MG63 (cell line): Measurements from ENCODE around the gene ARHGAP8. TPM values are rescaled to one million over a fixed set of nuclear protein-coding genes. Genes with fewer than 3 reads are reported as not detected.
"Not testable (repeated sequence)": the region's sequence is repeated elsewhere in the genome, so short reads cannot be mapped to it uniquely, and the experiment has no call there.

ENCODE experiments used
- DNase-seq: peaks from one replicate; pipeline ENCODE4 v3.0.0-alpha.2; 2020
- H3K27me3 ChIP-seq: fragments of 250-450 bp; sonication (Bioruptor Pico); 2 replicates; pipeline ENCODE4 v1.5.1; 2020; ENCODE audit warnings: mild to moderate bottlenecking, moderate library complexity
- H3K36me3 ChIP-seq: fragments of 250-450 bp; sonication (Bioruptor Pico); 2 replicates; pipeline ENCODE4 v1.5.1; 2020; ENCODE audit warnings: mild to moderate bottlenecking, moderate library complexity
- H3K4me3 ChIP-seq: fragments of 250-450 bp; sonication (Bioruptor Pico); 2 replicates; pipeline ENCODE4 v1.5.1; 2020; ENCODE audit warnings: mild to moderate bottlenecking, moderate library complexity
- H3K9me3 ChIP-seq: fragments of 250-450 bp; sonication (Bioruptor Pico); 2 replicates; pipeline ENCODE4 v1.5.1; 2020; ENCODE audit warnings: mild to moderate bottlenecking, moderate library complexity
- total RNA-seq: library from RNA; depleted of rRNA; stranded (reverse); fragments of >200 nt; shearing (Covaris generic); gene quantifications from 2 replicates; pipeline ENCODE4 v1.2.3, GENCODE V29; 2014; ENCODE audit warnings: low replicate concordance

Gene ARHGAP8
- total RNA-seq, 1 experiment from 2014 or later: not detected

GRCh38 chr22:44845191-44845590 is 92.8 kb downstream of the ARHGAP8 start:
- no peak for DNase-seq
- Histone ChIP-seq H3K36me3 (no peaks in the 10 kb centered on the region), H3K9me3 (peaks cover 7% of the 10 kb centered on the region), H3K27me3 (no peaks in the 10 kb centered on the region), H3K4me3 (no peak overlapping the region)

GRCh38 chr22:44845796-44846720 is 93.7 kb downstream of the ARHGAP8 start:
- Histone ChIP-seq H3K36me3 (no peaks in the 10 kb centered on the region), H3K9me3 (peaks cover 7% of the 10 kb centered on the region), H3K4me3 (no peak overlapping the region), H3K27me3 (no peaks in the 10 kb centered on the region)
- no peak for DNase-seq

GRCh38 chr22:44846726-44847275 is 94.4 kb downstream of the ARHGAP8 start:
- Histone ChIP-seq H3K4me3 (no peak overlapping the region), H3K27me3 (no peaks in the 10 kb centered on the region), H3K9me3 (peaks cover 7% of the 10 kb centered on the region), H3K36me3 (no peaks in the 10 kb centered on the region)
- DNase-seq: no peak

- no peak for DNase-seq
- Histone ChIP-seq H3K4me3 (no peak overlapping the region), H3K36me3 (no peaks in the 10 kb centered on the region), H3K9me3 (peaks cover 7% of the 10 kb centered on the region), H3K27me3 (no peaks in the 10 kb centered on the region)
Measured at GRCh38 chr22:44847380-44847779, 95.0 kb downstream of the ARHGAP8 start.

- no peaks in the 10 kb centered on the region for H3K36me3 ChIP-seq
- no peaks in the 10 kb centered on the region for H3K27me3 ChIP-seq
- peaks cover 7% of the 10 kb centered on the region for H3K9me3 ChIP-seq
- DNase-seq: no peak
- H3K4me3 ChIP-seq: no peak overlapping the region
Measured at GRCh38 chr22:44847892-44848291, 95.5 kb downstream of the ARHGAP8 start.

- Histone ChIP-seq H3K36me3 (no peaks in the 10 kb centered on the region), H3K27me3 (no peaks in the 10 kb centered on the region), H3K9me3 (peaks cover 7% of the 10 kb centered on the region), H3K4me3 (no peak overlapping the region)
- no peak for DNase-seq
Measured at GRCh38 chr22:44848296-44848741, 95.9 kb downstream of the ARHGAP8 start.

- no peak for DNase-seq
Measured at GRCh38 chr22:44848791-44849420, 96.5 kb downstream of the ARHGAP8 start.

GRCh38 chr22:44850946-44851345 is 98.6 kb downstream of the ARHGAP8 start:
- no peak for DNase-seq
- Histone ChIP-seq H3K36me3 (no peaks in the 10 kb centered on the region), H3K27me3 (no peaks in the 10 kb centered on the region), H3K4me3 (no peak overlapping the region), H3K9me3 (no peaks in the 10 kb centered on the region)

More at GRCh38 chr22:44848791-44849420, 96.5 kb downstream of the ARHGAP8 start:
- no peaks in the 10 kb centered on the region for H3K36me3 ChIP-seq
- peaks cover 7% of the 10 kb centered on the region for H3K9me3 ChIP-seq
- H3K27me3 ChIP-seq: no peaks in the 10 kb centered on the region
- H3K4me3 ChIP-seq: no peak overlapping the region

- not testable (repeated sequence) for H3K27me3 ChIP-seq, DNase-seq, H3K9me3 ChIP-seq, H3K4me3 ChIP-seq, H3K36me3 ChIP-seq
Measured at GRCh38 chr22:44854641-44855040, 102.3 kb downstream of the ARHGAP8 start.

GRCh38 chr22:44855855-44856254 is 103.5 kb downstream of the ARHGAP8 start:
- no peaks in the 10 kb centered on the region for H3K9me3 ChIP-seq
- DNase-seq: no peak
- H3K27me3 ChIP-seq: no peaks in the 10 kb centered on the region
- H3K36me3 ChIP-seq: no peaks in the 10 kb centered on the region
- H3K4me3 ChIP-seq: no peak overlapping the region

- H3K36me3 ChIP-seq, H3K4me3 ChIP-seq, H3K9me3 ChIP-seq, H3K27me3 ChIP-seq, DNase-seq: not testable (repeated sequence)
Measured at GRCh38 chr22:44858819-44859218, 106.4 kb downstream of the ARHGAP8 start.

- H3K27me3 ChIP-seq: no peaks in the 10 kb centered on the region
- no peak for DNase-seq
- H3K36me3 ChIP-seq: no peaks in the 10 kb centered on the region
- no peaks in the 10 kb centered on the region for H3K9me3 ChIP-seq
- H3K4me3 ChIP-seq: no peak overlapping the region
Measured at GRCh38 chr22:44859641-44860040, 107.3 kb downstream of the ARHGAP8 start.

- no peak for DNase-seq
Measured at GRCh38 chr22:44860311-44860710, 107.9 kb downstream of the ARHGAP8 start.

GRCh38 chr22:44861245-44861644 is 108.9 kb downstream of the ARHGAP8 start:
- no peak for DNase-seq

More at GRCh38 chr22:44860311-44860710, 107.9 kb downstream of the ARHGAP8 start:
- Histone ChIP-seq H3K4me3 (no peak overlapping the region), H3K27me3 (no peaks in the 10 kb centered on the region), H3K36me3 (no peaks in the 10 kb centered on the region), H3K9me3 (no peaks in the 10 kb centered on the region)

GRCh38 chr22:44862281-44862680 is 109.9 kb downstream of the ARHGAP8 start:
- Histone ChIP-seq H3K27me3 (no peaks in the 10 kb centered on the region), H3K9me3 (no peaks in the 10 kb centered on the region), H3K36me3 (no peaks in the 10 kb centered on the region), H3K4me3 (no peak overlapping the region)
- no peak for DNase-seq

More at GRCh38 chr22:44861245-44861644, 108.9 kb downstream of the ARHGAP8 start:
- Histone ChIP-seq H3K27me3 (no peaks in the 10 kb centered on the region), H3K4me3 (no peak overlapping the region), H3K36me3 (no peaks in the 10 kb centered on the region), H3K9me3 (no peaks in the 10 kb centered on the region)

GRCh38 chr22:44862981-44863860 is 110.8 kb downstream of the ARHGAP8 start:
- Histone ChIP-seq H3K4me3 (no peak overlapping the region), H3K36me3 (no peaks in the 10 kb centered on the region), H3K27me3 (no peaks in the 10 kb centered on the region), H3K9me3 (no peaks in the 10 kb centered on the region)
- no peak for DNase-seq
